Stimulated activated CD8-positive, alpha-beta memory T cell treated with anti-CD3 and anti-CD28 coated beads, Interleukin-4, amount 100 ng/mL, for 1 hour (primary cell): ENCODE results near the gene LIMS2.

Source experiments
- DNase-seq, 2 donors: peaks; one replicate each; pipeline ENCODE4 v3.0.0-alpha.2; 2020; ENCODE audit warnings: low read depth in 2 of 2, low spot score in 1 of 2

The LIMS2 gene

GRCh38 chr2:127606625-127607398 is 68.5 kb downstream of the LIMS2 start:
- DNase-seq, result no peak

GRCh38 chr2:127605691-127606263 is 69.6 kb downstream of the LIMS2 start:
- no peak for DNase-seq

DNA sequence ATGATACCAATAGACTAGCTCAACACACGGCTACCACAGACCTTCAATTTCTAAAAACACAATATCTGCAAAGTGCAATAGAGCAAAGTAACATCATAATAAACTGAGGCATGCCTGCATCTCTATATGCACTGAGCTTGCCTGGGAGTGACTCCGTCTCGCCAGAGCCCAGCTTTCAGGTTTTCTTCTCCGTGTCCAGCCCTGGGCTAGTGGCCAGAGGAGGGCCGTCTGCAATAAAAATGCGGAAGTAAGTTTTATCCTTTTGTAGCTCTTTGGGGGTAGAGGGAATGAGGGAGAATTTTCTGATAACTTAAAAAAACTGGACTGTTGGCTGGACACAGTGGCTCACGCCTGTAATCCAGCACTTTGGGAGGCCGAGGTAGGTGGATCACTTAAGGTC is 70.3 kb downstream of the LIMS2 start:
- no peak for DNase-seq

GRCh38 chr2:127599211-127599610 is 76.1 kb downstream of the LIMS2 start:
- no peak for DNase-seq

DNA sequence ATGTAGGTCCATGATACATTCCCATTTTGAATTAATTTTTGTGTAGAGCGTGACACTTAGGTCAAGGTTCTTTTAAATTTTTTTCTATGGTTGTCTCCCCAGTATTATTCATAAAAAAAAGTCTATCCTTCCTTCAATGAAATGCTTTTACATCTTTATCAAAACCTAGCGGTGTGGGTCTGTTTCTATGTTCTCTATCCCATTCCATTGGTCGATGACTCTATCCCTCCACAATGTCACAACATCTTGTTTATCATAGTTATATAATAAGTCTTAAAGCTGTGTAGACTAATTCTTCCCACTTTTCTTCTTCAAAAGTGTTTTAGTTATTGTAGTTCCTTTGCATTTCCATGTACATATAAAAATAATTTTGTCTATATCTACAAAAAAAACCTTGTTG is 76.6 kb downstream of the LIMS2 start:
- DNase-seq, result no peak

DNA sequence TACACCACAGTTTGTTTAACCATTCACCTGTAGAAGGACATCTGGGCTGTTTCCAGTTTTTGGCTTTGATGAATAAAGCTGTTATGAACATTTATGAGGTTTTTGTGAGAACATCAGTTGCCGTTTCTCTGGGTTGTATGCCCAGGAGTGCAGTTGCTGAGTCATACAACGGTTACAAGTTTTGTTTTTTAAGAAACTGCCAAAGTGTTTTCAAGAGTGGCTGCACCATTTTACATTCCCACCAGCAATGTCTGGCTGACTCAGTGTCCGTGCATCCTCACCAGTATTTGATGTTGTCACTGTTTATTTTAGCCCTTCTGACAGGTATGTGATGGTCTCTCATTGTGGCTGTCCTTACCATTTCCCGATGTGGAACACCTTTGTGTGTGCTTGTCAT is 77.3 kb downstream of the LIMS2 start:
- no peak for DNase-seq

- DNase-seq, result no peak
Measured at GRCh38 chr2:127597046-127597983, 78.0 kb downstream of the LIMS2 start.

DNA sequence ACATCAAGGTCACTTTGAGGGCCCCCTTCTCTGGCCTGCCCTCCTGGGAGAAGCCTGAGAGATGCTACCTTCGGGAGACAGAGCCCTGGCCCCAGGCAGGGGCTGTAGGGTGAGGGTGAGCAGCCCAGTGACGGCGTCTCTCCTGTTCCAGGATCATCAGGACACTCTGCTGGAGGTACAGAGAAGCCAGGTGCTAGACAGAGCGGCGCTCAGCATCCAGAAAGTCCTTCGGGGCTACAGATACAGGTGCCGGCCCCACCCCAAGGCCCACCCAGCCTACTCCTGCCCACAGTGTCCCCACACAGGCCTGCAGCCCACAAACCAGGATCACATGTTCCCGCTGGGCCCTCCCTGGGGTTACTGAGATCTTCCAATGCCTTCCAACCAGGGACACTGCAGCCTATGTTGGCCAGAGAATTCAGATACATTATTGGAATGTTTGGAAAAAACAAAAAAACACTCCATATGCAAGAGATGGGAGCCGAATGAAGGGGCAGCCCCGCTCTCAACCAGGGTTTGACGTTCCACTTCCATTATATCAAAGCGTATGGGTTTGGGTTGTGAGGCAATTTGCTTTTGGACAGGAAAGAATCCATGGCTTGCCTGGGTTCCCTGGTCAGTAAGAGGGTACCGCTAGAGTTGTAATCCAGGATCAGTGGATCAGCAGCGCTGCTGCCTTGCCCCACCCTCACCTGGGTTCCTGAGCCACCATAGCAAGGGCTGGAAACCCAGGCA is 78.9 kb downstream of the LIMS2 start:
- DNase-seq, result no peak

GRCh38 chr2:127594116-127594591 is 81.2 kb downstream of the LIMS2 start:
- DNase-seq, result no peak

DNA sequence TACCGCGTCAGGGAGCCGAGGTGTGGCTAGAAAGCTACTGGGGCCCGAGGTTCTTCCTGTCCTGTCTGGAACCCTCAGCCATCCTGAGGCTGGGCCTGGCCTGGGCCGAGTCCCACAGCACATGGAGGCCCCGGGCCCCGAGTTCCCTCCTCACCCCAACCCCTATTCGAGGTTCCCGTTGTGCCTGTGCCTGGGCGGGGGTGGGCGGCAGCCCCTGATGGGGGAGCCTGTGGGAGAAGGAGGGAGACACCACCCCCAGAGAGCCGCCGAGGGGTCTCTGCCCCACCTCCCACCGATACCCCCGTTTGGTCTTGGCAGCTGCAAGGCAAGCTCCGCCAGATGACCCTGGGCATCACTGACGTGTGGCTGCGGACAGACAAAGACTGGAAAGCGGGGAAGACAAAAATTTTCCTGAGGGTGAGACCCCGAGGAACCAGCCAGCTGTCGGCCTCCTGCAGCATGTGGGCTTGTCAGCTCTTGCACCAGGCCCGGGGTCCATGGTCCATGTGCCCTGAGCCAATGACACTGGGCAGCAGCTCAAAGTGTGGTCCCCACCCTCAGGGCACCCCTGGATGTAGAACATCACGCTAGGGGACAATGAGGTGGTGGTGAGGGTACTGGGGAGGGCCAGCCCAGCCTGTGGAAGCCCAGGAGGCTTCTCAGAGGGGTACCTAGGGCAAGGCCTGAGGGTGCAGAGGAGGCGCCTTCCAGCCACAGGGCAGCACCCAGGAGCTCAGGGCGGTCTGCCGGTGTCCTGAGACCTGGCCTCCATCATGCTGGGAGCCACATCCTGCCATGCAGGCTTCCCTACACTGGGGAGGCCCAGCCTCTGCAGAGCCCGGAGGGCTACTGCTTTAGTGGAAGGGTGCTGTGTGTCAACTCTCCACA is 81.9 kb downstream of the LIMS2 start:
- no peak for DNase-seq

GRCh38 chr2:127592761-127593227 is 82.5 kb downstream of the LIMS2 start:
- no peak for DNase-seq

- DNase-seq, result peak; percentile 15 to 30
Measured at GRCh38 chr2:127591221-127591923, 84.0 kb downstream of the LIMS2 start.

DNA sequence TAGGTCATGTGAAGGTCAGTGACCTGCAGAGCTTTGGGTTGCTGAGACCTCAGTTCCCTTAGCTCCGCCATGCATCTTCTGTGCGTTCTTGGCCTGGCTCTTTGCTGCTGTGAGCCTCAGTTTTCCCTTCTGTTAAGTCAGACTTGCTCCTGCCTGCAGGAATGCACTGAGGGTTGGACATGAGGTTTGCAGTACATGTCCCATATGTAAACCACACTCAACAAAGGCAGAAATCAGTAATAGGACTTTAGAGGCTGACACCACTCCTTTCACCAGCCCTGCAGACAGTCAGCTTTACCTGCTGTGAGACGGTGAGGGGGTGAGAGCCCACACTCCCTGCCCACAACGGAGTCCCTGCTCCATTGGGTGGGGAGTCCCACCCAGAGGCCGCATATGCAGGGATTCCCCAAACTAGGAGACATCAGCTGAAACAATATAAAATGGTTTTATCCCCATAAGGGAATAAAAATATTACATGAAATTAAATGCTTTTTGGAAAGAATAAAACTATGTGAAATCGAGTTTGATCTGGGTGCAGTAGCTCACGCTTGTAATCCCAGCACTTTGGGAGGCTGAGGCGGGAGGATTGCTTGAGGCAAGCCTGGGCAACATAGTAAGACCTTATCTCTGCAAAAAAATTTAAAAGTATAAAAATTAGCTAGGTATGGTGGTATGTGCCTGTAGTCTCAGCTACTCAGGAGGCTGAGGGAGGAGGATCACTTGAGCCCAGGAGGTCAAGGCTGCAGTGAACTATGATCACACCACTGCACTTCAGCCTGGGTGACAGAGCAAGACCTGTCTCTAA is 84.7 kb downstream of the LIMS2 start:
- no peak for DNase-seq

DNA sequence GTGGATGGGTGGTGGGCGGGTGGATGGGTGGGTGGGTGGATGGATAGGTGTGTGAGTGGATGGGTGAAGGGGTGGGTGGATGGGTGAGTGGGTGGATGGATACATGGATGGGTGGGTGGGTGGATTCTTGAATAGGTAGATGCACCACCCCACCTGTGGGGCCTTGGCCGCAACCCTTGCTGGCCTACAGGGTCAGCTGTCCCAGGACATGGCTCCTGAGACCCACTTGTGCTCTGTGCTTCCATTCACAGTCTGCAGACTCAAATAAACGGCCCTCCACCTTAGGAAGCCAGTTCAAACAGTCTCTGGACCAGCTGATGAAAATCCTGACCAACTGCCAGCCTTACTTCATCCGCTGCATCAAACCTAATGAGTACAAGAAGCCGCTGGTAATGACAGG is 85.5 kb downstream of the LIMS2 start:
- no peak for DNase-seq

DNA sequence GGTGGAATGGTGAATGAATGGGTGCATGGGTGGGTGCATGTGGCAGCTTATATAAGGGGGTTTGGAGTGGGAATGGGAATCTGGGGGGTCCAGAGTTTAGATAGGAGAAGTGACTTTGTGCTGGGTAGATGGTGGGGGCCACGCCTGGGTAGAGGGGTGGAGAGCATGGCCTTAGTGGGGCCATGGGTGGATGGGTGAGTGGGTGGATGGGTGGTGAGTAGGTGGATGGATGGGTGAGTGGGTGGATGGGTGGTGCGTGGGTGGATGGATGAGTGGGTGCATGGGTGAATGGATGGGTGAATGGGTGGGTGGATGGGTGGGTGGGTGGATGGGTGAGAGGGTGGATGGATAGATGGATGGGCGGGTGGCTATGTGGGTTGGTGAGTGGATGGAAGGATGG is 86.0 kb downstream of the LIMS2 start:
- no peak for DNase-seq
